Subcutaneous abdominal adipose tissue (tissue), 5 donors: Measurements from ENCODE around the gene IFNAR1.
A peak's percentile ranks its signal among the peaks of the same experiment; 100 is the strongest.

Experiments used
- H3K27ac ChIP-seq: one replicate; pipeline ENCODE4 v1.7.0; 2013; ENCODE audit warnings: low read depth, mild to moderate bottlenecking, inconsistent platforms, low read length, moderate library complexity
- H3K27me3 ChIP-seq, 5 donors: one replicate each; pipeline ENCODE4 v1.7.0; 2013; ENCODE audit warnings: low read length in 5 of 5, inconsistent platforms in 1 of 5; ENCODE audit not compliant: control insufficient read depth in 5 of 5, insufficient read depth in 4 of 5
- H3K36me3 ChIP-seq, 5 donors: one replicate each; pipeline ENCODE4 v1.7.0; 2013; ENCODE audit warnings: low read length in 5 of 5; ENCODE audit not compliant: control insufficient read depth in 5 of 5, insufficient read depth in 5 of 5
- H3K4me1 ChIP-seq, 5 donors: one replicate each; pipeline ENCODE4 v1.7.0; 2013; ENCODE audit warnings: low read length in 5 of 5, mild to moderate bottlenecking in 3 of 5, moderate library complexity in 1 of 5; ENCODE audit not compliant: control insufficient read depth in 5 of 5, insufficient read depth in 5 of 5
- H3K4me3 ChIP-seq, 5 donors: one replicate each; pipeline ENCODE4 v1.7.0; 2013; ENCODE audit warnings: low read length in 5 of 5, low read depth in 1 of 5
- H3K9ac ChIP-seq, 5 donors: one replicate each; pipeline ENCODE4 v1.7.0; 2013; ENCODE audit warnings: low read length in 5 of 5, mild to moderate bottlenecking in 4 of 5, moderate library complexity in 3 of 5
- H3K9me3 ChIP-seq, 5 donors: one replicate each; pipeline ENCODE4 v1.7.0; 2013; ENCODE audit warnings: low read length in 5 of 5; ENCODE audit not compliant: control insufficient read depth in 5 of 5
- donor health status: healthy.
- donor health status: healthy.
- donor health status: healthy.
- donor health status: healthy.
- donor health status: healthy.

IFNAR1 gene

GRCh38 chr21:33403128-33403785 lies 78.5 kb downstream of the IFNAR1 start, which contains the start of gene IFNGR2:
IFNGR2 (plus strand) TSS chr21:33403413; CDS start chr21:33403544, 131 bp downstream.
- no peaks in the 10 kb centered on the region for H3K27me3 ChIP-seq
- no peaks in the 10 kb centered on the region for H3K9me3 ChIP-seq
- H3K9ac ChIP-seq, result peak within 1 kb of the TSS; percentile 94 to 100 (median 100)
- H3K36me3 ChIP-seq, result peaks cover 0 to 6% (median 0%) of the 10 kb centered on the region in 5 donors
- peak within 1 kb of the TSS; percentile 100 for H3K27ac ChIP-seq
- peak within 1 kb of the TSS; percentile 80 to 99 (median 93) for H3K4me3 ChIP-seq
- H3K4me1 ChIP-seq, result peaks cover 6 to 54% (median 48%) of the 10 kb centered on the region in 5 donors

- peaks cover 6 to 57% (median 48%) of the 10 kb centered on the region in 5 donors for H3K4me1 ChIP-seq
- H3K27ac ChIP-seq, result peak overlapping the region; percentile 100
- peaks cover 0 to 6% (median 0%) of the 10 kb centered on the region in 5 donors for H3K36me3 ChIP-seq
- no peaks in the 10 kb centered on the region for H3K9me3 ChIP-seq
- peak overlapping the region; percentile 94 to 100 (median 100) for H3K9ac ChIP-seq
- peak overlapping the region; percentile 80 to 99 (median 93) for H3K4me3 ChIP-seq
- H3K27me3 ChIP-seq, result no peaks in the 10 kb centered on the region
Measured at GRCh38 chr21:33403786-33404585, 79.2 kb downstream of the IFNAR1 start.

DNA sequence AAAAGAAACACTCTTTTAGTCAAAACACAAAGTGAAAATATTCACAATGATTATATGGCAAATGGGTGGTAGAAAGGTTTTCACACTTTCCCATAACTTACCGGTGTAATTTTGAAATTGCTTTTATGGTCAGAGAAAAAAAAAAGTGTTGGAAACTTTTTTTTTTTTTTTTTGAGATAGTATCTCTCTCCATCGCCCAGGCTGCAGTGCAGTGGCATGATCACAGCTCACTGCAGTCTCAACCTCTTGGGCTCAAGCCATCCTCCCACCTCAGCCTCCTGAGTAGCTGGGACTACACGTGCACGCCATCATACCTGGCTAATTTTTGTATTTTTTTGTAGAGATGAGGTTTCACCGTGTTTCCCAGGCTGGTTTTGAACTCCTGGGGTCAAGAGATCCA lies 81.7 kb downstream of the IFNAR1 start:
- Histone ChIP-seq H3K36me3 (peaks cover 6 to 8% (median 8%) of the 10 kb centered on the region in 5 donors), H3K4me3 (no peak overlapping the region), H3K9ac (peak overlapping the region in 2 of 5 donors; percentile 17 to 100), H3K9me3 (no peaks in the 10 kb centered on the region), H3K4me1 (peaks cover 8 to 73% (median 57%) of the 10 kb centered on the region in 5 donors), H3K27me3 (no peaks in the 10 kb centered on the region), H3K27ac (peak overlapping the region; percentile 100)
